Keratinocyte (primary cell): ENCODE data around the gene APOA5. TPM values are rescaled to one million over a fixed set of nuclear protein-coding genes. Genes with fewer than 3 reads are reported as not detected.

Source experiments
- DNase-seq: peaks from one replicate; pipeline ENCODE4 v3.0.0-alpha.2; 2011; ENCODE audit warnings: low read depth, missing footprints, low spot score
- FAIRE-seq: peaks from 2 replicates; lab custom pipeline; 2011; peaks lifted over from hg19 to GRCh38; lab: Jason Lieb, UNC
- H2AFZ ChIP-seq: 2 replicates; pipeline ENCODE4 v1.6.0; 2012; ENCODE audit warnings: low read length, control low read depth, inconsistent platforms; ENCODE audit not compliant: control insufficient read depth
- H3K27ac ChIP-seq: 2 replicates; pipeline ENCODE4 v1.5.1; 2011; ENCODE audit warnings: low read length; ENCODE audit not compliant: control insufficient read depth, insufficient read depth
- H3K27me3 ChIP-seq: 3 replicates; pipeline ENCODE4 v1.6.0; 2011; ENCODE audit warnings: low read length; ENCODE audit not compliant: control insufficient read depth, insufficient read depth; ENCODE audit errors: extremely low read depth
- H3K36me3 ChIP-seq, 2 experiments: 2 replicates in 1 of 2; 3 replicates in 1 of 2; pipeline ENCODE4 v1.5.1; 2011; ENCODE audit warnings: low read length in 2 of 2, mild to moderate bottlenecking in 1 of 2; ENCODE audit not compliant: control insufficient read depth in 2 of 2, insufficient read depth in 2 of 2; ENCODE audit errors: extremely low read depth in 1 of 2
- H3K4me1 ChIP-seq: 3 replicates; pipeline ENCODE4 v1.5.1; 2011; ENCODE audit warnings: low read length; ENCODE audit not compliant: control insufficient read depth, insufficient read depth; ENCODE audit errors: extremely low read depth
- H3K4me2 ChIP-seq: 3 replicates; pipeline ENCODE4 v1.6.0; 2011; ENCODE audit warnings: low read depth, low read length; ENCODE audit not compliant: control insufficient read depth, insufficient read depth; ENCODE audit errors: extremely low read depth
- H3K4me3 ChIP-seq, 3 experiments: fragments of 200-600 bp in 1 of 3; sonication (generic) in 1 of 3; 2 replicates in 2 of 3; 3 replicates in 1 of 3; pipeline ENCODE4 v1.5.1; 2011 to 2016; ENCODE audit warnings: low read length in 3 of 3, mild to moderate bottlenecking in 3 of 3, control low read depth in 2 of 3, inconsistent platforms in 1 of 3, low read depth in 1 of 3, mixed read lengths in 1 of 3, mixed run types in 1 of 3, moderate library complexity in 1 of 3; ENCODE audit not compliant: control insufficient read depth in 2 of 3, insufficient read depth in 2 of 3; ENCODE audit errors: extremely low read depth in 1 of 3
- H3K79me2 ChIP-seq: 2 replicates; pipeline ENCODE4 v1.6.0; 2012; ENCODE audit warnings: low read length; ENCODE audit not compliant: control insufficient read depth, insufficient read depth
- H3K9ac ChIP-seq: 3 replicates; pipeline ENCODE4 v1.6.0; 2011; ENCODE audit warnings: low read length; ENCODE audit not compliant: control insufficient read depth, insufficient read depth; ENCODE audit errors: extremely low read depth
- H3K9me1 ChIP-seq: 3 replicates; pipeline ENCODE4 v1.6.0; 2011; ENCODE audit warnings: low read length; ENCODE audit not compliant: control insufficient read depth, insufficient read depth; ENCODE audit errors: extremely low read depth
- H3K9me3 ChIP-seq: 2 replicates; pipeline ENCODE4 v1.5.1; 2012; ENCODE audit warnings: low read depth, low read length; ENCODE audit not compliant: control insufficient read depth
- H4K20me1 ChIP-seq: 3 replicates; pipeline ENCODE4 v1.6.0; 2011; ENCODE audit warnings: low read length; ENCODE audit not compliant: control insufficient read depth, insufficient read depth; ENCODE audit errors: extremely low read depth
- EZH2 ChIP-seq: IDR thresholded peaks from one replicate; pipeline ENCODE4 v1.6.1; 2012; ENCODE audit warnings: inconsistent platforms, mild to moderate bottlenecking, low read length, moderate library complexity
- dilution Hi-C: fragments of 300-500 bp; cut with MboI; formaldehyde crosslinking; loops from one replicate; pipeline ENCODE4 v1.7.0; 2020; ENCODE audit warnings: low sequenced_read_pairs; ENCODE audit not compliant: extremely low pct_ligation_motif_present
- polyA plus RNA-seq, 5 experiments: library from polyadenylated mRNA; depleted of rRNA in 3 of 5; stranded (reverse) in 3 of 5; stranded (forward) in 1 of 5; unstranded in 1 of 5; fragments of >200 nt; gene quantifications; 1 replicate in 1 of 5; 2 replicates in 3 of 5; 3 replicates in 1 of 5; pipeline versions ENCODE4 v1.2.1 to v1.2.3, GENCODE V29; 2011 to 2012; ENCODE audit warnings: missing spikeins in 2 of 5, low read depth in 1 of 5, low replicate concordance in 1 of 5
- TF ChIP-seq, protein P1 (sequence below), 3 experiments: IDR thresholded peaks in 1 of 3; conservative IDR thresholded peaks in 1 of 3; optimal IDR thresholded peaks in 1 of 3; 2 replicates in 2 of 3; 3 replicates in 1 of 3; pipeline versions ENCODE3 to v1.5.1; 2011; ENCODE audit warnings: low read length in 3 of 3, mild to moderate bottlenecking in 3 of 3, moderate library complexity in 2 of 3, control low read depth in 1 of 3, inconsistent platforms in 1 of 3; ENCODE audit not compliant: insufficient read depth in 2 of 3; ENCODE audit errors: extremely low read depth in 1 of 3

APOA5 gene
- polyA plus RNA-seq, 1 donor (not counting 4 experiments of a cell fraction or from before 2014, with no cell fraction given) = not detected

DNA sequence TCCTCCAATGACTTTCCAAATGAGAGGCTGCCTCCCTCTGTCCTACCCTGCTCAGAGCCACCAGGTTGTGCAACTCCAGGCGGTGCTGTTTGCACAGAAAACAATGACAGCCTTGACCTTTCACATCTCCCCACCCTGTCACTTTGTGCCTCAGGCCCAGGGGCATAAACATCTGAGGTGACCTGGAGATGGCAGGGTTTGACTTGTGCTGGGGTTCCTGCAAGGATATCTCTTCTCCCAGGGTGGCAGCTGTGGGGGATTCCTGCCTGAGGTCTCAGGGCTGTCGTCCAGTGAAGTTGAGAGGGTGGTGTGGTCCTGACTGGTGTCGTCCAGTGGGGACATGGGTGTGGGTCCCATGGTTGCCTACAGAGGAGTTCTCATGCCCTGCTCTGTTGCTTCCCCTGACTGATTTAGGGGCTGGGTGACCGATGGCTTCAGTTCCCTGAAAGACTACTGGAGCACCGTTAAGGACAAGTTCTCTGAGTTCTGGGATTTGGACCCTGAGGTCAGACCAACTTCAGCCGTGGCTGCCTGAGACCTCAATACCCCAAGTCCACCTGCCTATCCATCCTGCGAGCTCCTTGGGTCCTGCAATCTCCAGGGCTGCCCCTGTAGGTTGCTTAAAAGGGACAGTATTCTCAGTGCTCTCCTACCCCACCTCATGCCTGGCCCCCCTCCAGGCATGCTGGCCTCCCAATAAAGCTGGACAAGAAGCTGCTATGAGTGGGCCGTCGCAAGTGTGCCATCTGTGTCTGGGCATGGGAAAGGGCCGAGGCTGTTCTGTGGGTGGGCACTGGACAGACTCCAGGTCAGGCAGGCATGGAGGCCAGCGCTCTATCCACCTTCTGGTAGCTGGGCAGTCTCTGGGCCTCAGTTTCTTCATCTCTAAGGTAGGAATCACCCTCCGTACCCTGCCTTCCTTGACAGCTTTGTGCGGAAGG, 40.9 kb upstream of the APOA5 start:
- no peak overlapping the region for H2AFZ ChIP-seq
- H3K4me1 ChIP-seq = peaks cover 4% of the 10 kb centered on the region
- H3K79me2 ChIP-seq = no peaks in the 10 kb centered on the region
- no peak overlapping the region for H3K4me3 ChIP-seq
- H3K27ac ChIP-seq = no peak overlapping the region
- dilution Hi-C loops = no loop called here
- no peak for FAIRE-seq
- H3K9ac ChIP-seq = no peak overlapping the region
- no peak overlapping the region for H3K4me2 ChIP-seq
- no peak for DNase-seq
- TF ChIP-seq EZH2 = no peak
- TF ChIP-seq, protein P1, sequence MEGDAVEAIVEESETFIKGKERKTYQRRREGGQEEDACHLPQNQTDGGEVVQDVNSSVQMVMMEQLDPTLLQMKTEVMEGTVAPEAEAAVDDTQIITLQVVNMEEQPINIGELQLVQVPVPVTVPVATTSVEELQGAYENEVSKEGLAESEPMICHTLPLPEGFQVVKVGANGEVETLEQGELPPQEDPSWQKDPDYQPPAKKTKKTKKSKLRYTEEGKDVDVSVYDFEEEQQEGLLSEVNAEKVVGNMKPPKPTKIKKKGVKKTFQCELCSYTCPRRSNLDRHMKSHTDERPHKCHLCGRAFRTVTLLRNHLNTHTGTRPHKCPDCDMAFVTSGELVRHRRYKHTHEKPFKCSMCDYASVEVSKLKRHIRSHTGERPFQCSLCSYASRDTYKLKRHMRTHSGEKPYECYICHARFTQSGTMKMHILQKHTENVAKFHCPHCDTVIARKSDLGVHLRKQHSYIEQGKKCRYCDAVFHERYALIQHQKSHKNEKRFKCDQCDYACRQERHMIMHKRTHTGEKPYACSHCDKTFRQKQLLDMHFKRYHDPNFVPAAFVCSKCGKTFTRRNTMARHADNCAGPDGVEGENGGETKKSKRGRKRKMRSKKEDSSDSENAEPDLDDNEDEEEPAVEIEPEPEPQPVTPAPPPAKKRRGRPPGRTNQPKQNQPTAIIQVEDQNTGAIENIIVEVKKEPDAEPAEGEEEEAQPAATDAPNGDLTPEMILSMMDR (optimal IDR thresholded peaks at IDR 0.05 in 1 of 3, IDR thresholded peaks at IDR 0.05 in 1 of 3, conservative IDR thresholded peaks at IDR 0.05 in 1 of 3; ENCODE audit: extremely low read depth in 1 of 3, insufficient read depth in 2 of 3, low read length in 3 of 3) = no peak
- H3K36me3 ChIP-seq = no peaks in the 10 kb centered on the region
- no peaks in the 10 kb centered on the region for H3K27me3 ChIP-seq
- no peaks in the 10 kb centered on the region for H4K20me1 ChIP-seq
- H3K9me3 ChIP-seq = no peaks in the 10 kb centered on the region
- no peaks in the 10 kb centered on the region for H3K9me1 ChIP-seq

DNA sequence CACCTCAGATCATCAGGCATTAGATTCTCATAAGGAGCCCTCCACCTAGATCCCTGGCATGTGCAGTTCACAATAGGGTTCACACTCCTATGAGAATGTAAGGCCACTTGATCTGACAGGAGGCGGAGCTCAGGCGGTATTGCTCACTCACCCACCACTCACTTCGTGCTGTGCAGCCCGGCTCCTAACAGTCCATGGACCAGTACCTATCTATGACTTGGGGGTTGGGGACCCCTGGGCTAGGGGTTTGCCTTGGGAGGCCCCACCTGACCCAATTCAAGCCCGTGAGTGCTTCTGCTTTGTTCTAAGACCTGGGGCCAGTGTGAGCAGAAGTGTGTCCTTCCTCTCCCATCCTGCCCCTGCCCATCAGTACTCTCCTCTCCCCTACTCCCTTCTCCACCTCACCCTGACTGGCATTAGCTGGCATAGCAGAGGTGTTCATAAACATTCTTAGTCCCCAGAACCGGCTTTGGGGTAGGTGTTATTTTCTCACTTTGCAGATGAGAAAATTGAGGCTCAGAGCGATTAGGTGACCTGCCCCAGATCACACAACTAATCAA, 40.2 kb upstream of the APOA5 start:
- Histone ChIP-seq H3K9me1 (no peaks in the 10 kb centered on the region), H3K4me3 (no peak overlapping the region), H3K4me1 (peaks cover 4% of the 10 kb centered on the region), H3K4me2 (no peak overlapping the region), H3K9me3 (no peaks in the 10 kb centered on the region), H3K79me2 (no peaks in the 10 kb centered on the region), H3K27ac (no peak overlapping the region), H3K27me3 (no peaks in the 10 kb centered on the region), H3K9ac (no peak overlapping the region), H4K20me1 (no peaks in the 10 kb centered on the region), H2AFZ (no peak overlapping the region), H3K36me3 (no peaks in the 10 kb centered on the region)
- dilution Hi-C loops = no loop called here
- DNase-seq (no peak), FAIRE-seq (no peak)
- TF ChIP-seq, protein P1 (optimal IDR thresholded peaks at IDR 0.05 in 1 of 3, IDR thresholded peaks at IDR 0.05 in 1 of 3, conservative IDR thresholded peaks at IDR 0.05 in 1 of 3; ENCODE audit: extremely low read depth in 1 of 3, insufficient read depth in 2 of 3, low read length in 3 of 3) = no peak
- TF ChIP-seq EZH2 = no peak
